Body of pancreas (tissue), 4 donors: ENCODE data around the gene SPRR2A. TPM values are rescaled to one million over a fixed set of nuclear protein-coding genes. Genes with fewer than 3 reads are reported as not detected.

ENCODE experiments used
- ATAC-seq: fragments of 150-250 bp; one replicate; pipeline ENCODE4 v1.9.1; 2016
- DNase-seq, 4 donors: peaks; one replicate each; pipeline ENCODE4 v3.0.0-alpha.2; 2019
- H3K27ac ChIP-seq, 4 donors: fragments of 200-600 bp; sonication (generic); 1 replicate in 3 of 4; 2 replicates in 1 of 4; pipeline versions ENCODE4 v1.5.1 to v1.6.1; 2016 to 2019; ENCODE audit warnings: mild to moderate bottlenecking in 1 of 4, mixed read lengths in 1 of 4, moderate library complexity in 1 of 4
- H3K27me3 ChIP-seq, 2 donors: fragments of 200-600 bp; sonication (generic); one replicate each; pipeline ENCODE4 v1.6.0; 2016; ENCODE audit warnings: mild to moderate bottlenecking in 1 of 2
- H3K36me3 ChIP-seq, 2 donors: fragments of 200-600 bp; sonication (generic); replicated peaks in 1 of 2; 2 replicates each; pipeline ENCODE4 v1.5.1; 2016; ENCODE audit warnings: low read depth in 2 of 2; ENCODE audit not compliant: insufficient read depth in 1 of 2
- H3K4me1 ChIP-seq: fragments of 200-600 bp; sonication (generic); one replicate; pipeline ENCODE4 v1.6.0; 2016
- H3K4me3 ChIP-seq, 2 donors: fragments of 200-600 bp; sonication (generic); 1 replicate in 1 of 2; 2 replicates in 1 of 2; pipeline ENCODE4 v1.5.1; 2016 to 2019
- H3K9me3 ChIP-seq, 3 donors: fragments of 200-600 bp; sonication (generic); 1 replicate in 2 of 3; 2 replicates in 1 of 3; pipeline ENCODE4 v1.5.1; 2016
- POLR2A ChIP-seq, 3 donors: fragments of 450-650 bp; IDR thresholded peaks; one replicate each; pipeline ENCODE4 v1.6.1; 2016; ENCODE audit warnings: antibody characterized with exemption in 3 of 3, mild to moderate bottlenecking in 2 of 3
- WGBS, 2 donors: methylation state at CpG; one replicate each; pipeline ENCODE4 v1.1.5; 2017; 5-methylcytosine and 5-hydroxymethylcytosine counted together
- intact Hi-C: fragments of 100-400 bp; cut with DNase I; formaldehyde crosslinking; loops from one replicate; pipeline ENCODE4 v1.15.1; 2023
- total RNA-seq, 2 donors: library from RNA; depleted of rRNA; stranded (reverse); fragments of >200 nt; gene quantifications; one replicate each; pipeline ENCODE4 v1.1.0, GENCODE V29; 2016
- TF ChIP-seq, protein P1 (sequence below), 7 experiments: fragments of 450-650 bp in 4 of 7; fragments of 200-600 bp in 3 of 7; sonication (generic) in 3 of 7; IDR thresholded peaks; one replicate each; pipeline ENCODE4 v1.5.1; 2016 to 2019; ENCODE audit warnings: antibody characterized with exemption in 7 of 7

SPRR2A gene
- total RNA-seq, 2 donors from 2014 or later = not detected

DNA sequence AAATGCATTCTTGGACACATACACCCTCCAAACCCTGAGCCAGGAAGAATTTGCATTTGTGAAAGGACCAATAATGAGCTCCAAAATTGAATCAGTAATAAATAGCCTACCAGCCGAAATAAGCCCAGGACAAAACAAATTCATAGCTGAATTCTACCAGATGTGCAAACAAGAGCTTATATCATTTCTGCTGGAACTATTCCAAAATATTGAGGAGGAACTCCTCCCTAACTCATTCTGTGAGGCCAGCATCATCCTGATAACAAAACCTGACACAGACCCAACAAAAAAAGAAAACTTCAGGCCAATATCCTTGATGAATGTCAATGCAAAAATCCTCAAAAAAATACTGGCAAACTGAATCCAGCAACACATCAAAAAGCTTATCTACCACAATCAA is 30.3 kb upstream of the SPRR2A start:
- TF ChIP-seq, protein P1, sequence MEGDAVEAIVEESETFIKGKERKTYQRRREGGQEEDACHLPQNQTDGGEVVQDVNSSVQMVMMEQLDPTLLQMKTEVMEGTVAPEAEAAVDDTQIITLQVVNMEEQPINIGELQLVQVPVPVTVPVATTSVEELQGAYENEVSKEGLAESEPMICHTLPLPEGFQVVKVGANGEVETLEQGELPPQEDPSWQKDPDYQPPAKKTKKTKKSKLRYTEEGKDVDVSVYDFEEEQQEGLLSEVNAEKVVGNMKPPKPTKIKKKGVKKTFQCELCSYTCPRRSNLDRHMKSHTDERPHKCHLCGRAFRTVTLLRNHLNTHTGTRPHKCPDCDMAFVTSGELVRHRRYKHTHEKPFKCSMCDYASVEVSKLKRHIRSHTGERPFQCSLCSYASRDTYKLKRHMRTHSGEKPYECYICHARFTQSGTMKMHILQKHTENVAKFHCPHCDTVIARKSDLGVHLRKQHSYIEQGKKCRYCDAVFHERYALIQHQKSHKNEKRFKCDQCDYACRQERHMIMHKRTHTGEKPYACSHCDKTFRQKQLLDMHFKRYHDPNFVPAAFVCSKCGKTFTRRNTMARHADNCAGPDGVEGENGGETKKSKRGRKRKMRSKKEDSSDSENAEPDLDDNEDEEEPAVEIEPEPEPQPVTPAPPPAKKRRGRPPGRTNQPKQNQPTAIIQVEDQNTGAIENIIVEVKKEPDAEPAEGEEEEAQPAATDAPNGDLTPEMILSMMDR (IDR thresholded peaks at IDR 0.05) = no peak
- no peak for TF ChIP-seq POLR2A (IDR thresholded peaks at IDR 0.05)
- Histone ChIP-seq H3K9me3 (no peaks in the 10 kb centered on the region), H3K4me3 (no peak overlapping the region), H3K36me3 (no peaks in the 10 kb centered on the region), H3K27me3 (no peaks in the 10 kb centered on the region), H3K4me1 (no peaks in the 10 kb centered on the region), H3K27ac (no peak overlapping the region)
- ATAC-seq (no peak), DNase-seq (no peak)
- intact Hi-C loops = no loop called here
- 45 to 61% methylated on average over 1 of the region's 1 CpG for WGBS, 2 donors

DNA sequence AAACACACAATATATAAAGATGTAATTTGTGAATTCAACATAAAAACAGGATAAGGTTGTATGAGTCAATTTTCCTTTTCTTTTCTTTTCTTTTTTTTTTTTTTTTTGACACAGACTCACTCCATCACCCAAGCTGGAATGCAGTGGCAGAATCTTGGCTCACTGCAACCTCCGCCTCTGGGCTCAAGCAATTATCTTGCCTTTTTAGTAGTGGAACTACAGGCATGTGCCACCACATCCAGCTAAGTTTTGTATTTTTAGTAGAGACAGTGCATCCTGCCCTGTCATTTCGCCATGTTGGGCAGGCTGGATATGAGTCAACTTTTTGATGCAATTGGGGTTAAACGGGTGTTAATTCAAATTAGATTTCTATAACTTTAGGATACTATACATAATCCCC is 24.4 kb upstream of the SPRR2A start:
- Histone ChIP-seq H3K27me3 (no peaks in the 10 kb centered on the region), H3K36me3 (no peaks in the 10 kb centered on the region), H3K9me3 (no peaks in the 10 kb centered on the region), H3K27ac (no peak overlapping the region), H3K4me3 (no peak overlapping the region), H3K4me1 (no peaks in the 10 kb centered on the region)
- WGBS, 2 donors = 91 to 93% methylated on average over 3 of the region's 3 CpGs
- TF ChIP-seq POLR2A (IDR thresholded peaks at IDR 0.05) = no peak
- TF ChIP-seq, protein P1 (IDR thresholded peaks at IDR 0.05) = no peak
- DNase-seq = no peak
- ATAC-seq = no peak
- intact Hi-C loops = no loop called here

DNA sequence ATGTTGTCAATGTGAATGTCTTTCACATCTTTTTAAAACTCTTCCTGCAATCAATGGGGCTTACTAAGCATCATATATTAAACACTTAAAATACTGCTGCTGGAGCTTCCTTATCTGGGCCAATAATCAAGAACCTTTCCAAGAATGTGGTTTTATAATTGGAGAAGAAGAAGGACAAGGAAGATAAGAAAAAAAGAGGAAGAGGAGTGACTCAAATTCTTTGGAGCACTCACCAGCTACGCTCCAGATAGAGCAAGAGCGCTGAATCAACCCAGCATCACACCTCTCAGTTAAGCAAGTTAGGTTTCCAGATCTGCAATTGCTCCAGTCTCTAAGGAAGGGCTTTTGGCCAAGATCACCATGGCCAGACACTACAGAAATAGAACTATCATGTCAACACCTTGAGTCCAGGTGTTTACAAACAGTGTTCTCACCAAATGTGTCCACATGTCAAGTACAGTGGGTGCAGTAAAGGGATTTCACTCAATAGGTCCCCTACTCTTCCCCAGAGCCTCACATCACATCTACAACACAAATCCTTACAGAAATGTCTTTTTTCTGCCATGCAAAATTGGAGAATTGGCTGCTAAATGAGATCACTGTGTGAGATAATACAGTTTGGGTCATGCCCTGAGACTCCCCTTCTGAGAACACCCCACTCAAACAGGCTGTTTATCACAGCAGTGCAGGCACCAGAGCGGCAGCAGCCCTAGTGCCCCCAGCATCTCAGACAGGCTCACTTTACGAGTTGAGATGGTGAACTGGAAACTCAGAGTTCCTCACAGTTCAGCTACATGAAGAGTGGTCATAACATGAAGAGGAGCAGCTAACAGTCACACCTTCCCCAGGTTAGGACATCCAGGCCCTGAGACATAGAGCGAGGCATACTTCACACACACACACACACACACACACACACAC is 15.8 kb upstream of the SPRR2A start:
- TF ChIP-seq POLR2A (IDR thresholded peaks at IDR 0.05) = no peak
- TF ChIP-seq, protein P1 (IDR thresholded peaks at IDR 0.05) = no peak
- 82 to 84% methylated on average over 5 of the region's 5 CpGs for WGBS, 2 donors
- H3K27ac ChIP-seq = no peak overlapping the region
- H3K9me3 ChIP-seq = no peaks in the 10 kb centered on the region
- H3K4me3 ChIP-seq = no peak overlapping the region
- DNase-seq = no peak
- H3K36me3 ChIP-seq = no peaks in the 10 kb centered on the region
- no peaks in the 10 kb centered on the region for H3K27me3 ChIP-seq
- no peak for ATAC-seq
- no peaks in the 10 kb centered on the region for H3K4me1 ChIP-seq
- intact Hi-C loops = no loop called here

DNA sequence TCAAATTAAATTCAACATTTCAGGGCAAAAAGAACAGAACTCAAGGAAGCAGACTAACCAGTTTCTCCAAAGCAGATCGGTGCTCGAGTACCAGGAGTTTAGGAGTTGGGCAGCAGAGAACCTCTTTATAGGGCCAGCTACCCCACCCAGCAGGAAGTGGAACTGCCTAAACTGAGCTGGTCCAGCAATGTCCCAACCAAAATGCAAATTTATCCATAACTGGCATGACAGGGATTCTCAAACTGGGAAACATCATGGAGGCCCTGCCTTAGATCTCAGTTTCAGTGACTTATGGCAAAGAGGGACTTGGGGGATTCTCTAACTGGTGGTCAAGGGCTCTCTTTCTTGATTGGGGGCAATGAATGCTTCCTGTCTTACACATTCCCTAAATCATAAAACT is 14.2 kb upstream of the SPRR2A start, which contains the start of gene SPRR2B:
Gene SPRR2B, minus strand, starts transcription at position 101 of the 400 bp plus-strand sequence. CDS start 772 bp downstream, outside the sequence.
- no peak for DNase-seq
- WGBS, 2 donors = 58 to 69% methylated on average over 2 of the region's 2 CpGs
- intact Hi-C loops = no loop called here

More for the DNA sequence above, 14.2 kb upstream of the SPRR2A start, which contains the start of gene SPRR2B:
- no peaks in the 10 kb centered on the region for H3K36me3 ChIP-seq
- no peak within 1 kb of the TSS for H3K4me3 ChIP-seq
- no peaks in the 10 kb centered on the region for H3K27me3 ChIP-seq
- no peak within 1 kb of the TSS for H3K27ac ChIP-seq
- ATAC-seq = no peak
- TF ChIP-seq POLR2A (IDR thresholded peaks at IDR 0.05) = no peak
- TF ChIP-seq, protein P1 (IDR thresholded peaks at IDR 0.05) = no peak
- H3K4me1 ChIP-seq = no peaks in the 10 kb centered on the region
- no peaks in the 10 kb centered on the region for H3K9me3 ChIP-seq
